Prostate gland (tissue), 2 donors: ENCODE data around the gene ECSCR. TPM values are rescaled to one million over a fixed set of nuclear protein-coding genes. Genes with fewer than 3 reads are reported as not detected.

ENCODE experiments used
- DNase-seq: peaks from one replicate; pipeline ENCODE4 v3.0.0-alpha.2; 2019; ENCODE audit warnings: low spot score
- H3K27ac ChIP-seq, 2 donors: fragments of 200-600 bp; sonication (generic); 2 replicates each; pipeline ENCODE4 v1.5.1; 2017 to 2019
- H3K27me3 ChIP-seq: fragments of 200-600 bp; sonication (generic); replicated peaks from 2 replicates; pipeline ENCODE4 v1.5.1; 2019; ENCODE audit not compliant: insufficient read depth
- H3K36me3 ChIP-seq, 2 donors: fragments of 200-600 bp; sonication (generic); 1 replicate in 1 of 2; 2 replicates in 1 of 2; pipeline versions ENCODE4 v1.5.1 to v1.8.1; 2017 to 2019
- H3K4me1 ChIP-seq: fragments of 200-600 bp; sonication (generic); replicated peaks from 2 replicates; pipeline ENCODE4 v1.5.1; 2019
- H3K4me3 ChIP-seq, 2 donors: fragments of 200-600 bp; sonication (generic); 2 replicates each; pipeline ENCODE4 v1.5.1; 2017 to 2019
- H3K9me3 ChIP-seq: fragments of 200-600 bp; sonication (generic); 2 replicates; pipeline ENCODE4 v1.5.1; 2017
- CTCF ChIP-seq, 4 experiments: fragments of 200-600 bp in 2 of 4; fragments of 450-650 bp in 2 of 4; sonication (generic) in 2 of 4; IDR thresholded peaks; 1 replicate in 3 of 4; 2 replicates in 1 of 4; pipeline ENCODE4 v1.5.1; 2016 to 2019; ENCODE audit warnings: antibody characterized with exemption in 4 of 4, mild to moderate bottlenecking in 2 of 4, moderate library complexity in 2 of 4
- POLR2A ChIP-seq: fragments of 450-650 bp; IDR thresholded peaks from one replicate; pipeline ENCODE4 v1.6.1; 2016; ENCODE audit warnings: antibody characterized with exemption, mild to moderate bottlenecking
- POLR2AphosphoS5 ChIP-seq: sonication (generic); formaldehyde crosslinking; IDR thresholded peaks from one replicate; pipeline ENCODE4 v1.6.1; 2017; ENCODE audit warnings: antibody characterized with exemption
- WGBS: methylation state at CpG from one replicate; pipeline ENCODE4 v1.1.5; 2018; 5-methylcytosine and 5-hydroxymethylcytosine counted together
- intact Hi-C: fragments of 100-400 bp; cut with DNase I; formaldehyde crosslinking; loops from one replicate; pipeline ENCODE4 v1.14.2; 2022
- total RNA-seq, 2 donors: library from RNA; depleted of rRNA; stranded (reverse); fragments of >200 nt; gene quantifications; one replicate each; pipeline ENCODE4 v1.1.0, GENCODE V29; 2016

The ECSCR gene
- total RNA-seq, 2 donors from 2014 or later = 5.3 to 6.7 TPM

- H3K4me1 ChIP-seq = peaks cover 4% of the 10 kb centered on the region
- H3K4me3 ChIP-seq = peak within 1 kb of the TSS; percentile 77 to 78
- H3K27ac ChIP-seq = peak within 1 kb of the TSS; percentile 95 to 98
- WGBS = 3% methylated on average over 48 of the region's 49 CpGs
- DNase-seq = peak; percentile 93
- H3K9me3 ChIP-seq = no peaks in the 10 kb centered on the region
- no peaks in the 10 kb centered on the region for H3K27me3 ChIP-seq
- intact Hi-C loops = no loop called here
- no peaks in the 10 kb centered on the region for H3K36me3 ChIP-seq
- TF ChIP-seq POLR2AphosphoS5 = peak; percentile 94
- TF ChIP-seq POLR2A = peak; percentile 48
- peak in 1 of 4 experiments; percentile 21 for TF ChIP-seq CTCF (IDR thresholded peaks at IDR 0.05)
These were observed 23.3 kb downstream of the ECSCR start, which contains the start of gene DNAJC18 for GRCh38 chr5:139439013-139439903. TSS of gene DNAJC18 (minus strand) at chr5:139439525. CDS start at chr5:139439445, 80 bp downstream.

DNA sequence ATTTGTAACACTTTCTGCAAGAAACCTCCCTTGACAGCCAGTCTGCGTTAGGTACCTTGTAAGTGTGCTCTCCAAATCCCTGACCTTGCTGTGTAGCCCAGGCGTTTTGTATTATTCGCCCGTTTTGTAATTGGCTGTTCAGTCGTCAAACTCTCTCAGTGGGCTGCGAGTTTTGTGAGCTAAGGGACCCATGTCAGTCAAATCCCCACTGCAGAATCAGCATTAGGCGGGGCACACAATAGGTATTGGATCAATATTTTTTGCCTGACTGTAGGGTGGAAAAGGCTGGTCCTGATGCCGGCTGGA lies 23.9 kb downstream of the ECSCR start:
- H3K36me3 ChIP-seq = no peaks in the 10 kb centered on the region
- peak overlapping the region; percentile 77 to 78 for H3K4me3 ChIP-seq
- H3K27me3 ChIP-seq = no peaks in the 10 kb centered on the region
- no peak for TF ChIP-seq POLR2AphosphoS5
- TF ChIP-seq CTCF (IDR thresholded peaks at IDR 0.05) = no peak
- no peak for TF ChIP-seq POLR2A
- H3K27ac ChIP-seq = peak overlapping the region; percentile 95 to 98
- no peaks in the 10 kb centered on the region for H3K9me3 ChIP-seq
- intact Hi-C loops = no loop called here
- WGBS = 27% methylated on average over 8 of the region's 8 CpGs
- H3K4me1 ChIP-seq = peaks cover 4% of the 10 kb centered on the region
- no peak for DNase-seq

DNA sequence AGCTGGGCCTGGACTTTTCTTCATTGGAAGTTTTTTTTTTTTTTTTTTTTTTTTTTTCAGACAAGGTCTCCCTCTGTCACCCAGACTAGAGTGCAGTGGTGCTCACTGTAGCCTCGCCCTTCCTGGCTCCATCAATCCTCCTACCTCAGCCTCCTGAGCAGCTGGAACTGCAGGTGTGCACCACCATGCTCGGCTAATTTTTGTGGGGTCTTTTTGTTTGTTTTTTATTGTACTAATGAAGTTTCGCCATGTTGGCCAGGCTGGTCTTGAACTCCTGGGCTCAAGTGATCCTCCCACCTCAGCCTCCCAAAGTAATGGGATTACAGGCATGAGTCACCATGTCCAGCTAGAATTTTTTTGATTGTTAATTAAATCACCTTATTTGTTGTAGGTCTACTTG lies 26.9 kb downstream of the ECSCR start:
- no peak overlapping the region for H3K4me3 ChIP-seq
- 96% methylated on average over 3 of the region's 3 CpGs for WGBS
- peaks cover 4% of the 10 kb centered on the region for H3K4me1 ChIP-seq
- no peak overlapping the region for H3K27ac ChIP-seq
- no peaks in the 10 kb centered on the region for H3K27me3 ChIP-seq
- TF ChIP-seq POLR2A (no peak), CTCF (IDR thresholded peaks at IDR 0.05) (no peak), POLR2AphosphoS5 (no peak)
- H3K9me3 ChIP-seq = no peaks in the 10 kb centered on the region
- no peaks in the 10 kb centered on the region for H3K36me3 ChIP-seq
- intact Hi-C loops = no loop called here
- no peak for DNase-seq

DNA sequence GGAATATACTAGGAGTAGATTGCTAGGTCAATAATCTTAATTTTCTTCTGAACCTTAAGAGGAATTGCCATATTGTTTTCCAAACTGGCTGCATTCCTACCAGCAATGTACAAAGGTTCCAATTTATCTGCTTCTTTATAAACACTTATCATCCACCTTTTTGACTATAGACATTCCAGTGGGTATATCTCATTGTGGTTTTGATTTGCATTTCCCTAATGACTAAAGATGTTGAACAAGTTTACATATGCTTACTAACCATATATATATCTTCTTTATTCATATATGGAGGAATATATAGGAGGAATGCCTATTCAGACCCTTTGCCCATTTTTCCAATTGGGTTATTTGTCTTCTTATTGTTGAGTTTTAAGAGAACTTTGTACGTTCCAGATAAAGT lies 30.8 kb downstream of the ECSCR start:
- H3K4me3 ChIP-seq = no peak overlapping the region
- no peaks in the 10 kb centered on the region for H3K36me3 ChIP-seq
- no peaks in the 10 kb centered on the region for H3K4me1 ChIP-seq
- DNase-seq = no peak
- intact Hi-C loops = no loop called here
- TF ChIP-seq CTCF (IDR thresholded peaks at IDR 0.05) = no peak
- TF ChIP-seq POLR2AphosphoS5 = no peak
- TF ChIP-seq POLR2A = no peak
- no peaks in the 10 kb centered on the region for H3K27me3 ChIP-seq
- H3K27ac ChIP-seq = no peak overlapping the region
- WGBS = 69% methylated on average over 1 of the region's 1 CpG
- H3K9me3 ChIP-seq = no peaks in the 10 kb centered on the region

DNA sequence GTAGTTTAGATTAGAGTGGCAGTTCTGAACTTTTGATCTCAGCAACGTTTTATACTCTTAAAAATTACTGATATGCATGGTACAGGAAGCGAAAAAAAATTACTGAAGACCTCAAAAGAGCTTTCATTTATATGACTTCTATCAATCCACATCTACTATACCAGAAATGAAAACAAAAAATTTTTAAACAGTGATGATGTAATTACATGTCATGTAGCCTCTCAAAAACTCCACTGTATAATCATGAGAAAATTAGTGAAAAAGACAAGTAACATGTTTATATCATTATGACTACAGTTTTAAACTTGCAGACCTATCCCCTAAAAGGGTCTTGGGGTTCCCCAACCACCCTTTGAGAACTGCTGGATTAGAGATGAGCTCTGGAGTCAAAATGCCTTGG lies 32.5 kb downstream of the ECSCR start:
- Histone ChIP-seq H3K36me3 (no peaks in the 10 kb centered on the region), H3K9me3 (no peaks in the 10 kb centered on the region), H3K27me3 (no peaks in the 10 kb centered on the region), H3K27ac (no peak overlapping the region), H3K4me3 (no peak overlapping the region), H3K4me1 (no peaks in the 10 kb centered on the region)
- 91% methylated on average over 2 of the region's 2 CpGs for WGBS
- intact Hi-C loops = no loop called here
- no peak for DNase-seq
- no peak for TF ChIP-seq CTCF (IDR thresholded peaks at IDR 0.05)
- TF ChIP-seq POLR2AphosphoS5 = no peak
- TF ChIP-seq POLR2A = no peak
